H1 (cell line): ENCODE results near the gene TJP2. TPM values are rescaled to one million over a fixed set of nuclear protein-coding genes. Genes with fewer than 3 reads are reported as not detected.

Source experiments
- CTCF ChIA-PET: fragments of 300-600 bp; sonication (Branson Sonifier 250); formaldehyde crosslinking; loops from one replicate; lab custom pipeline; 2021; ENCODE audit not compliant: partially characterized antibody; lab: Charles Lee
- POLR2A ChIA-PET: fragments of 300-600 bp; sonication (Branson Sonifier 250); formaldehyde crosslinking; loops from one replicate; lab custom pipeline; 2021; ENCODE audit warnings: inconsistent platforms; ENCODE audit not compliant: partially characterized antibody; lab: Charles Lee
- DNase-seq, 2 experiments: peaks; one replicate each; pipeline versions ENCODE4 v3.0.0 to v3.0.0-alpha.2; 2010 to 2022; ENCODE audit warnings: low spot score in 2 of 2, low read depth in 1 of 2, mixed read lengths in 1 of 2
- FAIRE-seq: peaks from 2 replicates; lab custom pipeline; 2011; peaks lifted over from hg19 to GRCh38; lab: Jason Lieb, UNC
- H2AFZ ChIP-seq: 2 replicates; pipeline ENCODE4 v1.8.1; 2012; ENCODE audit warnings: low read length, inconsistent platforms
- H2AK5ac ChIP-seq: 2 replicates; pipeline ENCODE4 v1.6.1; 2013; ENCODE audit warnings: low read depth, low read length
- H2BK120ac ChIP-seq: replicated peaks from 2 replicates; pipeline ENCODE3; 2013; ENCODE audit warnings: low read depth, low read length, inconsistent platforms
- H2BK12ac ChIP-seq: 2 replicates; pipeline ENCODE4 v1.6.1; 2013; ENCODE audit warnings: low read depth, low read length
- H2BK15ac ChIP-seq: 2 replicates; pipeline ENCODE4 v1.6.1; 2013; ENCODE audit warnings: low read length
- H2BK20ac ChIP-seq: 2 replicates; pipeline ENCODE4 v1.6.1; 2013; ENCODE audit warnings: low read length
- H2BK5ac ChIP-seq: 2 replicates; pipeline ENCODE4 v1.6.1; 2013; ENCODE audit warnings: low read depth, low read length
- H3K14ac ChIP-seq: 2 replicates; pipeline ENCODE4 v1.6.1; 2013; ENCODE audit warnings: inconsistent platforms; ENCODE audit not compliant: insufficient read length
- H3K18ac ChIP-seq: 2 replicates; pipeline ENCODE4 v1.6.1; 2013; ENCODE audit warnings: low read length; ENCODE audit errors: extremely low read depth
- H3K23ac ChIP-seq: 2 replicates; pipeline ENCODE4 v1.6.1; 2013; ENCODE audit warnings: inconsistent platforms; ENCODE audit not compliant: insufficient read length
- H3K23me2 ChIP-seq: 2 replicates; pipeline ENCODE4 v1.6.1; 2013; ENCODE audit warnings: low read depth, low read length
- H3K27ac ChIP-seq: 2 replicates; pipeline ENCODE4 v1.6.1; 2011; ENCODE audit warnings: low read depth, low read length, inconsistent platforms
- H3K27me3 ChIP-seq, 4 experiments: replicated peaks in 1 of 4; 1 replicate in 1 of 4; 2 replicates in 3 of 4; pipeline versions ENCODE4 v1.6.1 to v1.8.1; 2011 to 2013; ENCODE audit warnings: low read length in 3 of 4, mild to moderate bottlenecking in 3 of 4, inconsistent platforms in 2 of 4, mixed read lengths in 2 of 4, moderate library complexity in 1 of 4; ENCODE audit not compliant: control insufficient read depth in 3 of 4, insufficient read depth in 3 of 4; ENCODE audit errors: extremely low read depth in 1 of 4
- H3K36me3 ChIP-seq, 4 experiments: 2 replicates each; pipeline versions ENCODE4 v1.6.1 to v1.8.1; 2011 to 2013; ENCODE audit warnings: mild to moderate bottlenecking in 4 of 4, low read length in 3 of 4, moderate library complexity in 2 of 4, control low read depth in 1 of 4, inconsistent platforms in 1 of 4; ENCODE audit not compliant: insufficient read depth in 4 of 4, control insufficient read depth in 2 of 4
- H3K4ac ChIP-seq: replicated peaks from 2 replicates; pipeline ENCODE3; 2013; ENCODE audit warnings: low read length, low read depth, mixed read lengths, inconsistent platforms; ENCODE audit not compliant: insufficient read length
- H3K4me1 ChIP-seq, 4 experiments: replicated peaks in 1 of 4; 1 replicate in 1 of 4; 2 replicates in 3 of 4; pipeline versions ENCODE4 v1.6.1 to v1.8.1; 2011 to 2013; ENCODE audit warnings: low read length in 3 of 4, inconsistent platforms in 2 of 4, mixed read lengths in 1 of 4; ENCODE audit not compliant: insufficient read depth in 4 of 4, control insufficient read depth in 3 of 4
- H3K4me2 ChIP-seq, 2 experiments: 2 replicates each; pipeline versions ENCODE4 v1.6.1 to v1.8.1; 2011 to 2013; ENCODE audit warnings: low read depth in 2 of 2, low read length in 2 of 2, control low read depth in 1 of 2, inconsistent platforms in 1 of 2, mild to moderate bottlenecking in 1 of 2; ENCODE audit not compliant: insufficient read depth in 1 of 2
- H3K4me3 ChIP-seq, 4 experiments: fragments of 200-600, 300-600 bp in 1 of 4; sonication (generic), shearing (Covaris generic), sonication (Bioruptor Twin) in 1 of 4; 2 replicates each; pipeline versions ENCODE4 v1.5.1 to v1.8.1; 2011 to 2016; ENCODE audit warnings: low read length in 4 of 4, low read depth in 3 of 4, control low read depth in 2 of 4, inconsistent platforms in 2 of 4, mild to moderate bottlenecking in 2 of 4, mixed read lengths in 1 of 4, moderate library complexity in 1 of 4; ENCODE audit not compliant: insufficient read depth in 2 of 4; ENCODE audit errors: extremely low read depth in 1 of 4
- H3K56ac ChIP-seq: replicated peaks from 2 replicates; pipeline ENCODE3; 2013; ENCODE audit warnings: low read depth, mild to moderate bottlenecking, mixed read lengths, low read length, inconsistent platforms; ENCODE audit not compliant: insufficient read length
- H3K79me1 ChIP-seq: 2 replicates; pipeline ENCODE4 v1.6.1; 2013; ENCODE audit warnings: low read depth, low read length, control low read depth
- H3K79me2 ChIP-seq, 2 experiments: 2 replicates each; pipeline versions ENCODE4 v1.6.1 to v1.8.1; 2012 to 2013; ENCODE audit warnings: low read length in 2 of 2, mild to moderate bottlenecking in 2 of 2, inconsistent platforms in 1 of 2; ENCODE audit not compliant: insufficient read depth in 2 of 2, control insufficient read depth in 1 of 2
- H3K9ac ChIP-seq, 4 experiments: replicated peaks in 1 of 4; 1 replicate in 1 of 4; 2 replicates in 3 of 4; pipeline versions ENCODE4 v1.6.1 to v1.8.1; 2011 to 2013; ENCODE audit warnings: low read depth in 3 of 4, low read length in 3 of 4, control low read depth in 2 of 4, mild to moderate bottlenecking in 2 of 4, moderate library complexity in 2 of 4, inconsistent platforms in 1 of 4; ENCODE audit errors: extremely low read depth in 1 of 4
- H3K9me3 ChIP-seq, 2 experiments: 2 replicates each; pipeline versions ENCODE4 v1.6.1 to v1.8.1; 2012 to 2013; ENCODE audit warnings: mild to moderate bottlenecking in 2 of 2, moderate library complexity in 2 of 2, control low read depth in 1 of 2, inconsistent platforms in 1 of 2, low read depth in 1 of 2, low read length in 1 of 2, mixed read lengths in 1 of 2; ENCODE audit not compliant: insufficient read depth in 2 of 2
- H4K20me1 ChIP-seq, 2 experiments: replicated peaks in 1 of 2; 2 replicates each; pipeline versions ENCODE3 to v1.8.1; 2011 to 2013; ENCODE audit warnings: inconsistent platforms in 2 of 2, low read length in 2 of 2, mild to moderate bottlenecking in 1 of 2; ENCODE audit not compliant: insufficient read depth in 2 of 2, control insufficient read depth in 1 of 2
- H4K5ac ChIP-seq: 2 replicates; pipeline ENCODE4 v1.6.1; 2013; ENCODE audit warnings: low read length, low read depth, mixed read lengths, inconsistent platforms; ENCODE audit not compliant: insufficient read length
- H4K8ac ChIP-seq: 2 replicates; pipeline ENCODE4 v1.8.0; 2013; ENCODE audit warnings: mild to moderate bottlenecking, moderate library complexity, low read length, inconsistent platforms; ENCODE audit not compliant: insufficient read depth; ENCODE audit errors: extremely low read depth
- H4K91ac ChIP-seq: replicated peaks from 2 replicates; pipeline ENCODE3; 2013; ENCODE audit warnings: low read length, mixed read lengths, inconsistent platforms; ENCODE audit not compliant: insufficient read length
- ATF3 ChIP-seq: IDR thresholded peaks from 2 replicates; pipeline ENCODE4 v1.6.1; 2011; ENCODE audit warnings: low read depth, mild to moderate bottlenecking, low read length; ENCODE audit not compliant: insufficient read depth
- EP300 ChIP-seq, 2 experiments: IDR thresholded peaks; 1 replicate in 1 of 2; 2 replicates in 1 of 2; pipeline ENCODE4 v1.6.1; 2011 to 2012; ENCODE audit warnings: low read depth in 2 of 2, low read length in 2 of 2, mild to moderate bottlenecking in 2 of 2, borderline replicate concordance in 1 of 2, inconsistent platforms in 1 of 2, moderate library complexity in 1 of 2
- SIRT6 ChIP-seq: IDR thresholded peaks from one replicate; pipeline ENCODE4 v1.7.1; 2012; ENCODE audit warnings: low read length, inconsistent platforms
- WGBS, 2 experiments: shearing (Covaris generic) in 1 of 2; methylation state at CpG; one replicate each; pipeline versions ENCODE4 v1.1.6 to v1.1.7; 2013 to 2015; ENCODE audit warnings: low lambda C conversion rate in 2 of 2, mixed read lengths in 2 of 2, inconsistent platforms in 1 of 2, low coverage in 1 of 2, missing lambda C conversion rate in 1 of 2; ENCODE audit not compliant: insufficient replicate concordance in 2 of 2, insufficient coverage in 1 of 2, insufficient read length in 1 of 2; ENCODE audit errors: extremely low coverage in 1 of 2, missing lambda C conversion rate in 1 of 2; 5-methylcytosine and 5-hydroxymethylcytosine counted together
- polyA plus RNA-seq, 7 experiments: library from polyadenylated mRNA; depleted of rRNA in 3 of 7; stranded (reverse) in 5 of 7; unstranded in 2 of 7; fragments of >200 nt in 5 of 7; fragments of 200-250 nt in 2 of 7; gene quantifications; 1 replicate in 5 of 7; 2 replicates in 1 of 7; 4 replicates in 1 of 7; pipeline versions ENCODE4 v1.2.1 to v1.2.3, GENCODE V29; 2011 to 2013; ENCODE audit warnings: missing spikeins in 2 of 7, mixed read lengths in 2 of 7
- total RNA-seq: library from RNA; stranded (reverse); fragmentation: NEBNext Ultra II Directional; extraction: Animal tissue kit (Norgen Biotek cat#: 25700); gene quantifications from 2 replicates; pipeline ENCODE4 v1.2.1, GENCODE V29; 2021

TJP2 gene
- total and polyA plus RNA-seq, 2 of the 8 experiments (the other 6 are each of a cell fraction or from before 2014, with no cell fraction given) = 54.9 to 137 TPM

GRCh38 chr9:69317081-69317480, 143.0 kb downstream of the TJP2 start:
- H3K4ac ChIP-seq = no peak overlapping the region
- no peak overlapping the region for H3K14ac ChIP-seq
- no peaks in the 10 kb centered on the region for H3K79me2 ChIP-seq
- no peak overlapping the region for H3K23ac ChIP-seq
- no peak overlapping the region for H2BK120ac ChIP-seq
- no peak overlapping the region for H3K4me2 ChIP-seq
- H3K56ac ChIP-seq = no peak overlapping the region
- H3K18ac ChIP-seq = no peak overlapping the region
- FAIRE-seq (no peak), DNase-seq (no peak)
- 85% methylated on average over 2 of the region's 2 CpGs; no CpG with 5 or more reads in 1 of the 2 experiments for WGBS, 2 experiments
- CTCF ChIA-PET = interaction anchor here (1.6 kb wide), 1 partner anchor 56 kb away, joined by 5 read pairs; no protein-coding TSS in a partner anchor
- no peak overlapping the region for H2BK20ac ChIP-seq
- H3K9ac ChIP-seq = no peak overlapping the region
- no peak overlapping the region for H2BK15ac ChIP-seq
- no peaks in the 10 kb centered on the region for H3K79me1 ChIP-seq
- no peak overlapping the region for H4K5ac ChIP-seq
- no peak overlapping the region for H4K8ac ChIP-seq
- no peaks in the 10 kb centered on the region for H3K27me3 ChIP-seq
- no peak overlapping the region for H4K91ac ChIP-seq
- H2BK5ac ChIP-seq = no peak overlapping the region
- H4K20me1 ChIP-seq = no peaks in the 10 kb centered on the region
- H3K4me1 ChIP-seq = peaks cover 0 to 9% (median 6%) of the 10 kb centered on the region in 4 experiments; a peak in 4 of 7 replicates
- no peak overlapping the region for H3K27ac ChIP-seq
- POLR2A ChIA-PET = interaction anchor here (5.7 kb wide), 1 partner anchor 8 kb away, joined by 48 read pairs; no protein-coding TSS in a partner anchor
- no peaks in the 10 kb centered on the region; the same call in 1 of the 2 replicates for H3K23me2 ChIP-seq
- H3K9me3 ChIP-seq = peaks cover 23 to 27% of the 10 kb centered on the region in 2 experiments
- no peak overlapping the region for H2BK12ac ChIP-seq
- peaks cover 0 to 13% (median 0%) of the 10 kb centered on the region in 4 experiments; a peak in 3 of 8 replicates for H3K36me3 ChIP-seq
- H3K4me3 ChIP-seq = no peak overlapping the region
- no peak overlapping the region for H2AK5ac ChIP-seq
- H2AFZ ChIP-seq = no peak overlapping the region
- TF ChIP-seq SIRT6 = no peak
- TF ChIP-seq ATF3 = no peak
- no peak for TF ChIP-seq EP300 (IDR thresholded peaks at IDR 0.05; ENCODE audit: borderline replicate concordance in 1 of 2, low read depth in 2 of 2, low read length in 2 of 2)
